GM18505 (cell line): ENCODE data around the gene POLR3GL.
"Not testable (repeated sequence)": the region's sequence is repeated elsewhere in the genome, so short reads cannot be mapped to it uniquely, and the experiment has no call there.

Source experiments
- ATAC-seq: cut with Tn5 transposase; IDR thresholded peaks from one replicate; pipeline ENCODE4 v1.9.1; 2021; ENCODE audit not compliant: unreplicated experiment
- POLR2A ChIP-seq: IDR thresholded peaks from 4 replicates; pipeline ENCODE4 v1.6.1; 2011; ENCODE audit warnings: borderline replicate concordance; ENCODE audit not compliant: insufficient read depth, insufficient read length; ENCODE audit errors: extremely low read depth

POLR3GL gene

GRCh38 chr1:146013559-146013922 lies 49.1 kb downstream of the POLR3GL start:
- TF ChIP-seq POLR2A: no peak
- no peak for ATAC-seq

GRCh38 chr1:146016891-146017290 lies 52.4 kb downstream of the POLR3GL start:
- ATAC-seq: no peak
- no peak for TF ChIP-seq POLR2A

DNA sequence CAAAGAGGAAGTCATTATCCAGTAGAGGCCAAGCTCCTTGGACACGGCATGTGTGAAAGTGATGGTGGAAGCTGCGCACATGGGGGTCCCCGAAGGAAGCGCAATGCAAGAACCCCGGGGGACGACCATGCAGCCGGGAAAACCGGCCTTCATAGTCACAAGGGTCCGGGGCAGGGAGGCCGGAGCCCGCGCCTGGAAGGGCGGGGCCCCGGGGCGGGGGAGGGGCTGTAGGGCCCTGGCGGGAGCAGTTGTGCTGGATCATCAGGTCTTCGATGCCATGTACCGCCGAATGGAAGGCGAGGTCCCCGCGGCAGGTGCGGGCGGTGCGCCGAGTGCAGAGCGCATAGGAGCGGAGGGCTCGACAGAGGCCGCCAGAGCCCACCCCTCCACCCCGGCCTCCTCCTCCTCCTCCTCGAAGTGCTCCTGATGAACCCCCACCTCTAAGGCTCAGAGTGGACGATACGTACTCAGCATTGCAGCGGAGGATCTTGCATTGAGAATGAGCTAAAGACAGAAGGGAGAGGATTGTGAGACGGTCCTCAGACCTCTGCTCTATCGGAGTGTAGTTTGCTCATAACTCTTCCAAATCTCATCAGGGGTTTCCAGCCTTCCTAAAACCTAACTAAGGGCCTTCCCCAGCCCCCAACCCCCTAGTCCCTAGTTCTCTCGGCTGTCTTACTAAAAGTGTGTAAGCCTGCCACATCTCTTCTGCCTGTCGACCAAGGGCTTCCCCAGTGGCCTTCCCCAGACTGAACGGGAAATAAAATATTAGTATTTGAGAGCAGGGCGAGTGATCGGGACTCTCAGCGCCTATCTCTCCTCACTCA lies 55.0 kb downstream of the POLR3GL start:
- ATAC-seq: no peak
- TF ChIP-seq POLR2A: no peak

- no peak for TF ChIP-seq POLR2A
- ATAC-seq: no peak
Measured at GRCh38 chr1:146020058-146021049, 55.9 kb downstream of the POLR3GL start.

DNA sequence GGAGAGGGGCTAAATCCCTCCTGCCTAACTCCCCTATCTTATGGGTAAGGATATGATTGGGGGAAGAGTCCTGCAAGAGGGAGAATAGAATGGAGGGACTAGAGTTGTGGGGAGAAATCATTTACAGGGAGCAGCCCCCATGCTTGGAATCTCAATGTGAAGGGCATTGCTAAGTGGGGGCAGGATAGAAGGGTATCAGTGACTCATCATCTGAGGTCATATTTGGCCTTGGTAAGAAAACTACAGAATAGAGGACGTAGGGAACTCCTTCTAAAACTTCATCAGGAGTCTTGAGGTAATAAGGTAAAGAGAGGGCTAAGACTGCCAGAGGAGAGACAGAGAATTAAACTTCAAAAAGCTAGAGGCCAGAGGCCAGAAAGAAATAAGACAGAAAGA lies 56.6 kb downstream of the POLR3GL start:
- ATAC-seq: no peak
- no peak for TF ChIP-seq POLR2A

- no peak for ATAC-seq
Measured at GRCh38 chr1:146021622-146022402, 57.3 kb downstream of the POLR3GL start, which contains the start of gene HJV. TSS of gene HJV (minus strand) at chr1:146021735. CDS start at chr1:146020231, 1,504 bp downstream.

GRCh38 chr1:146022403-146023127 lies 58.1 kb downstream of the POLR3GL start:
- ATAC-seq: no peak
- TF ChIP-seq POLR2A: no peak

More at GRCh38 chr1:146021622-146022402, 57.3 kb downstream of the POLR3GL start, which contains the start of gene HJV:
- no peak for TF ChIP-seq POLR2A

DNA sequence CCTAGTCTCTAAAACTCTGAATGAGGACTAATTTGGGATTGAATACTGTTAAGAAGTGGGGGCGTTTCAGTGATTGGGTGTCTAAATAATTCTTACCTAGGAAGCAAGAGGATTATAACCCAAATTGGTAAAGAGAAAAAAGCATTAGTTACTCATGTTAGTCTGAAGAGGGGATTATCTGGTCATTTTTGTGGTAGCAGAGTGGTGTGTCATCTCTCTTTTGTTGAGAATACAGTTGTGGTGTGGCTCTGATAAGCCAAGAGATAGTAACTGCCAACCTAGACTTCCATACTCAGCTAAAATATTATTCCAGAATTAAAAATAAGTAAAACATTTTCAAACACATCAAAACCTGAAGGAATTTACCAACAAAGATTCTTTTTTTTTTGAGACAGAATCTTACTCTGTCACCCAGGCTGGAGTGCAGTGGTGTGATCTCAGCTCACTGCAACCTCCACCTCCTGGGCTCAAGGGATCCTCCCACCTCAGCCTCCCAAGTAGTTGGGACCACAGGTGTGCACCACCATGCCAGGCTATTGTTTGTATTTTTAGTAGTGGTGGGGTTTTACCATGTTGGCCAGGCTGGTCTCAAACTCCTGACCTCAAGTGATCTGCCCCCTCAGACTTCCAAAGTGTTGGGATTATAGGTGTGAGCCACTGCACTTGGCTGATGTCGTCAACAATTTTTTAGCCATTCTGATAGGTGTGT lies 61.5 kb downstream of the POLR3GL start:
- not testable (repeated sequence) for ATAC-seq

DNA sequence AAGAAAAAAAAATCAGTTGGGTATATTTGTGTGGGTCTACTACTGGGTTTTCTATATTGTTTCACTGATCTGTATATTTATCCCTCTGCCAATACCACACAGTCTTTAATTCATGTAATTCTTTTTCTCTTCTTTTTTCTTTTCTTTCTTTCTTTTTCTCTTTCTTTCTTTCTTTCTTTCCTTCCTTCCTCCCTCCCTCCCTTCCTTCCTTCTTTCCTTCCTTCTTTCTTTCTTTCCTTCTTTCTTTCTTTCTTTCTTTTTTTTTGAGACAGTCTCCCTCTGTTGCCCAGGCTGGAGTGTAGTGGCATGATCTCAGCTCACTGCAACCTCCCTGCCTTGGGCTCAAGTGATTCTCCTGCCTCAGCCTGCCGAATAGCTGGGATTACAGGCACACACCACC lies 62.2 kb downstream of the POLR3GL start:
- ATAC-seq: not testable (repeated sequence)
